ENCODE results near the gene ZXDC.

ZXDC gene

DNA sequence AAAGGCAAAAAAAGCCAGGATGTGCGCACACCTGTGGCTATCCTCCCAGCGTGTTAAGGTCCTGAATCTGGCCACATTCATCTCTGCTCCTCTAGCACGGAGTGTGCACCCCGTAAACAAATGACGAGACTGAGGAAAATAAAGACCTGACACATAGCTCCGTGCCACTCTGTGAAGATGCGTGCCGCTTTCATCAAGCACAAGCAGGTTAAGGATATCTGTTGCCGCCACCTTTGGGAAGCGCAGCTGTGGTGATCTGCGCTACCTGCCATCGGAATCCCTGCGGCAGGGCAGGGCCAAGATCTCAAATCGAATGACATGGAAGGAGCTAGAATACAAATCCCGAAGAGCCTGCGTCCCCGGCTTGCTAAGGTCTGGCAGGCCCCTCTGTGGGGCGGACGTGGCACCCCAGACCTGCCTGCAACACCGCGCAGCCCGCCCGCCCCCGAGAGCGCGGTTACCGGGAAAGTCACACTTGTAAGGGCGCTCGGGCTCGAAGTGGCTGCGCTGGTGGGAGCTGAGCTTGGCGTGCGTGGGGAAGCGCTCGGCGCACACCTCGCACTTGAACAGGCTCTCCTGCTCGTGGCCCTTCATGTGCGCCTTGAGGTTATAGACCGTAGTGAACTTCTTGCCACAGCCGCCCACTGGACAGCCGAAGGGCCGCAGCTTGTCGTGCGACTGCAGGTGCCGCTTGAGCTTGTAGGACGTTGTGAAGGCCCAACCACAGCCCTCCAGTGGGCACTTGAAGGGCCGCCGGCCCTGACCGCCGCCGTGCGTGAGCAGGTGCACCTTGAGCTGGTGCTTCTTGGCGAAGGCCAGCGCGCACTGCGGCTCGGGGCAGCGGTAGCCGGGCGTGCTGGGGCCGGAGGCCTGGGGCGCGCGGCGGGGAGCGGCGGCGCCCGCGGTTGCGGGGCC is 936 bp downstream of the ZXDC start:
- no peak for DNase-seq (ENCODE audit: low read depth in 1 of 2, low spot score in 1 of 2)

DNA sequence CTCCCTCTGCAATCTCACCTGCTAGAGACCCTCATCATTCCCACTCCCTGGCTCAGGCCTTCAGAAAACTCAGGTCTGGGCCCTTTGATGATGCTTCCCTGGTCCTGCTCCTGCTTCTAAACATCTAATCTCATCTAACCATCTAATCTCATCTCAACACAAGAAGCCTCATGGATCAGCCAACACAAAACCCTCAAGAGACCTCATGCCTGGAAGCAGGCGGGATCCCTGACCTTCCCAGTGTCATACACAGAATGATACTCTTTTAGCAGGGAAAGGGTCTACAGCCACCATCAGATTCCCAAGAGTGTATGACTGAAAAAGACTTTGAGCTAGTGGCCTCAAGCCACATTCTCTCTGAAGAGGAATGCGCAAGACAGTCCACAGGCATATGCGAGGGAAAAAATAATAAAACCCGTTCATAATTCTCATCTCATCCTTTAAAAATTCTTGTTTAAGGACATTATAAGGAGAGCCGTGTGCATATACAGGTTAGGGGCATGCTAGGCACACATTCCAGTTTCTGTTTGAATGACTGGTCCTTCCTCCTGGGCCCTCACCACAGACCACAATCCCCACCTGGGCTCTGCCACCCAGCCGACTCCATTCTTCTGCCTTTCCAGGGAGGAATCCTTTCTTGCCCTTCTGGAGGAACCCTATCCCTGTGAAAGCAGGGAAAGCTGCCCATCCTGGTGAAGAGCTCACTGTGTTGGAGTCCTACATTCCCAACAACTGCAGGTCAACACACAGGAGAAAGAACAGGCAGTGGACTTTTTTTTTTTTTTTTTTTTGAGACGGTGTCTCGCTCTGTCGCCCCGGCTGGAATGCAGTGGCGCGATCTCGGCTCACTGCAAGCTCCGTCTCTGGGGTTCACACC is 2.2 kb downstream of the ZXDC start:
- no peak for DNase-seq (ENCODE audit: low read depth in 1 of 2, low spot score in 1 of 2)

DNA sequence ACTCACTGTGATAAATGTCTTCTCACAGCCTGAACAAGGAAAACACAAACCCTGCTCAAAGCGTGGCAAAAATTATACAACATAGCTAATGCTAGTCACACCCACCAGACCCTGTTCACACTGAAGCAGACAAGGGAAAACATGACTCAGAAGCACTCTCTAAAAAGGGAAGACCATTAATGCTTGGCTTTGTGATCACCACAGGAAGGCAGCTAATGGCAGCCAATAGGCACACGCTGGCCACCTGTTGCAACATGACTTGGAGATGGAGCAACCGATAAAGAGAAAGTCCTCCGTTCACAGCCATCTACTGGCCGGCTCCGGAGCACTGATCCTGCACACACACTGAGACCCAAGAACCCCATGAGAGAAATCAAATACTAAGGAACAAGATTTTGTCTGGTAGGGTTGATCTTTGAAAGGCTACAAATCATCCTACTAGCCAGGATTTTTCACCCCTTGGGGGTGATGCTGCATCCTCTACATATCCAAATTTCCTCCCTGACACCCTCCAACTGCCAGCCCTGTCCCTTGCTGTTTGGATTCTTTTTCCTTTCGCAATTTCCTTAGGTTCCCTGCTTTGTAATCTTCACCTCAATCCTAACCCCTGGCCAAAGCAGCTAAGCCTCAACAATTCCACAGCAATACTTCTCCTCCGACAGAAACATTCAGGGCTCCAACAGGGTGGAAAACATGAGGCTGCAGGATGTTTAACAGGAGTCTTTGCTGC is 3.2 kb downstream of the ZXDC start:
- DNase-seq (ENCODE audit: low read depth in 1 of 2, low spot score in 1 of 2) = no peak

DNA sequence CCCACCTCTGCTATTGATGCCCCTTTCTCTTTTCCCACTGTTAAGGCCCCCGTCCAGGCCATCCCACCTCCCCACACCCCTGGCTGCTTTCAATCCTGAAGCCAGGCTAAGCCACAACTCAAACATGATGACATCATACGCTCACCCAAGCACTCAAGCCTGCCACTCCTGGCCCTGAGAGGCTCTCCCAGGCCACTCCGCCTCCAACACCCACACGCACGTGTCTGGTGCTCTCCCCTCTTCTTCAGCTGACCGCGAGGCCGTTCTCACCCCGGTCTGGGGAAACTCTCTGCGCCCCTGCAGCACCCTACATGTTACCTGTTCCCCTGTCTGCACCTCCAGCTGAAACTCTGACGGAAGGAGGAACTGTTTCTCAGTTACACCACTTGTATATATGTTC is 6.2 kb downstream of the ZXDC start:
- no peak for DNase-seq (ENCODE audit: low read depth in 1 of 2, low spot score in 1 of 2)

DNA sequence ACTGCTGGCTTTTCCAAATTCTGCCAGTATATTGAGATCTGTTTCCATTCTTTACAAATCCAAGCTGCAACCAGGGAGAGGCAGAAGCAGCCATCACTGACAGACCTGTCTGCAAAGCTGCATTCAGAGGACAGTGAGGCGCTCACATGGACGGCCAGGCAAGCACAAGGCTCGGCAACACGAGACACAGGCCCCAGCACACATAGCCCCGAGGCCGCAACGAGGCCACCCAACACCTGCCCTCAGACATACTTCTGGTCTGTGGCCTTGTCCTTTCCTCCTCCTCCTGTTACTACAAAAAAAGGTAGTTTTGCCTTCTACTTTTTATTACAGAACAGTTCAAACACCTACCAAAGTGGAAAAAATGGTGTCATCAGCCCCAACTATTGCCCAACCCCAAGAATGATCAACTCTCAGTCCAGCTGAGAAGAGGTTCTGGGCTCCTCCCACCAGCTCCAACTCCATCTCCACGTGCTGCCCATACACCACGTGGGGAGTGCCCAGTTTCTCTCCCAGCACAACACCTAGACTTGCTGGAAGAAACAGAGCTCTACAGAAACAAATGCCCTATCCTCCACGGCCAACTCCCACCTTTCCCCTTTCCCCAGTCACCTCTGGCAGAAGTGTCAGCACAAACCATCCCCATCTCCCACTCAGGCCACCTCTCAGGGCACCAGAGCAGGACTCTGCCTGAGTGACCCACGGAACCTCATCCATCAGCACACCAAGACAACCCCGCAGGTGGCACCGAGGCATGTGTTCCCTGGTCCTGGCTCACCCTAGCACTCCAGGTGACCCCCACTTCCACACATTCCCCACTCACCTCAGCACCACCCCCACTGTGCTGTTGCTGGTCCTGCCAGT is 7.4 kb downstream of the ZXDC start:
- DNase-seq (ENCODE audit: low read depth in 1 of 2, low spot score in 1 of 2) = no peak

DNA sequence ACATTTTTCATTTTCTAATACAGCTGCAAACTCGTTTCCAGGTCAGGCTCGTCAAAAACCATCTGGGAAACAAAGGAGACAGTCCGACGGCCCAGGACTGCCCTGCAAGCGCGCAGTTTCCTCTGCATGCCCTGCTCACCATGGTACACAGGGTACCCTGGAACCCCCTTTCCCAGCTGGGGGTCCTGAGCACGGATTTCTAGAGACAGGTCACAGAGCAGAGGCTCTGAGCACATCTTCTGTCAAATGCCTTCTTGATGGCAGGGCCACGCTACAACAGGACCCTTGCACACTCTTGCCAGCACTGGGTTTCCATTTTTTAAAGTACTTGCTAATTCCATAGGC is 8.1 kb downstream of the ZXDC start:
- no peak for DNase-seq (ENCODE audit: low read depth in 1 of 2, low spot score in 1 of 2)

DNA sequence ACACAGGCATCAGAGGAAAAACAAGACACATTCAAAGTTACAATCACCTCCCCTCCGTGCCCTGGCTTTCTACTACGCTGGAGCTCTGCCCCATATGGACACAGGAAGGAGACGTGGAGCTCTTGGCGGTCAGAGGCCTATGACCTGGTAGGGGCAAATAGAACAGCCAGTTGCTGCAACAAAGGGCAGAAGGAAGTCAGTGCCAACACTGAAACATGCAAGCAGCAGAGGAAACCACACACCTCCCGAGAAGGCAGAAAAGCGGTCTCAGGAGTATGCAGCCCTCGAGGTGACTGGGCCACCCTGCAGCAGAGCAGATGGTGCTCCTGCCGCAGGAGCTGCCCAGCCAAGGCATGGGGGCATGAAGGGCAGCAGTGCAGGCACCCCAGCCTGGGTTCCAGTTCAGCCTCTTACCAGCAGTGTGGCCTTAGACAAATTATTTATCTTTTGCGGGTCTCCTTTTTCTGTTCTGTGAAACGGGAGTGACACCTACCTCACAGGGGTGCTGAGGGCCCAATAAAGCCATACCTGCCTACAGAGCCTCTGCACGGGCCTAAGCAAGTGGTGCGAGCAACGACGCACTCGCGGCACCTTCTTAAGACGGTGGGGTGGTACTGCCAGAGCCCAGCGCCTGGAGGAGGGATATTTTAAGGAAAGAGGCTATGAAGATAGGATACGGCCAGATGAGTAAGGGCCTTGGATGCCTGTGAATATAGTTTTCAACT is 8.6 kb downstream of the ZXDC start:
- DNase-seq (ENCODE audit: low read depth in 1 of 2, low spot score in 1 of 2) = no peak

DNA sequence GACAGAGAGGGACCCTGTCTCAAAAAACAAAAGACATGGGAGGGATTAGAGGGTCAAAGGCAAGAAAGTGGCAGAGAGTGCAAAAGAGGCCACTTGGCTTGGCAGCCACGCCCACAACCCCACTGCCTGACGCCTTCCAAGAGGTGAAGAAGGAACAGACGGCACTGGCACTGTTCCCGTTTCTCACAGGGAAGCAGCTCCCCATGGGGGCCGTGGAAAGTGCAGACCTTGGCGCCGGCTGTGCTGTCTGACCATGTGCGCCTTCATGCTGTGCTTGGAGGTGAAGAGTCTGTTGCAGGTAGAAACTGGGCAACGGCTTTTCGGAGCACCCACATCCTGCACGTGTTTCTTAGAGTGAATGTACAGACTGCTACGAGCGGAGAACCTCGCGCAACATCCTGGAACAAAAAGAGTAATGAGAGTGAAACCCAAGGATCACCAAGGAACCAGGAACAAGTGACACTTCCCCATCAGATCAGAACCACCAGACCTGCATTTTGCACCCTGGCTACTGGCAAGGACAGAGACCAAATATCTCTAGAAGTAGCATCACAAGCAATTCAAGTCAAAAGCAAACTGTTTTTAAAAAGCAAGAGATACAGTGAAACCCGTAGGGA is 9.7 kb downstream of the ZXDC start:
- no peak for DNase-seq (ENCODE audit: low read depth in 1 of 2, low spot score in 1 of 2)

DNA sequence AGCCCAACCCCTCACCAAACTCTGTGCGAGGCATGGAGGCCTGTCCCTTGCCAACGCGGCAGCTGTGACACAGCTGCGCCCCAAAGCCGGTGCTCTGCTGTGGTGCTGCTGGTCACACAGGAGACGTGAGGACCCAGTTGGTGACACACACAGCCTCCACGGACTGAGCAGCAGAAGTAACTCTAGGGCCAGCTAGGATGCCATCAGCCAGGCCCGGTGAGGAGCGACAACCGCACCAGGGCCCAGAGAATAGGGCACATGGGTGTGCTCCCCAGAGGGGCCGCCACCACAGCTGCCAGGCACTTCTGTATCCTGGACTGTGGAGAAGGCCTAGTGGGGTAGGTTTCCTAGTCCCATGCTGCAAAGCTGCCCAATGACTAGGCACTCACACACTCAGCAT is 10.7 kb downstream of the ZXDC start:
- DNase-seq (ENCODE audit: low read depth in 1 of 2, low spot score in 1 of 2) = no peak

DNA sequence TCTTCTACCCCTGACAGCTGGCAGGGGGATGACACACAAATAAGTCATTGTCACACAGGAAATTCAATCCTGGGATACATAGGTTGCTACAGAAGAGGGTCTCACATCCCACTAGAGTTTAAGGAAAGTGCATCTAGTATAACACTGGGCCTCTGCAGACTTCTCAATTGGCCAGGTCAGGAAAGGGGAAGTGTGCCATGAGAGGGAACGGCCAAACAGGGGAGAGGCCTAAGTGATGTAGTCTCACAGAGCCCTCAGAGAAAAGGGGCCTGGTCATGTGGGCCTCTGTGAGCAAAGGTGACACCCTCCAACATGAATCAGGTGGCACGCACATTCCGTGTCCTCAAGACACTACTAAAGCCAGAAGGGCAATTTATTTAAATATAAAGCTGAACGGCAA is 11.2 kb downstream of the ZXDC start:
- DNase-seq (ENCODE audit: low read depth in 1 of 2, low spot score in 1 of 2) = no peak

DNA sequence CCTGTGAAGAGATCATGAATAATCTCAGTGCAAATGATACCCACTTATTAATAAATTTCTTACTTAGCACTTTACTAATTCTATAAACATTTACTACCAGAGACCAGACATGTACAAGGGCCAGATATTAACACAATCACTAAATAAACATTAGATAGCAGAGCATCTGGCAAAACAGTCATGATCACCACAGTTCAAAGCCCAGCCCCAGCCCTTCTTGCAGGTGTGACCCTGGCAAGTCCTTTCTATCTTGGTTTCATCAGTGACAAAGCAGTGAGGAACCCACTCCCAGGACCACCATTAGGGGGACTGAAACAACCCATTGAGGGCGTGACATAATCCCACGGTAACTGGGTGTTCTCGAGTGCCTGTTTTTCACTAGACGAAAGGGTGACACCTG is 11.6 kb downstream of the ZXDC start:
- DNase-seq (ENCODE audit: low read depth in 1 of 2, low spot score in 1 of 2) = no peak

DNA sequence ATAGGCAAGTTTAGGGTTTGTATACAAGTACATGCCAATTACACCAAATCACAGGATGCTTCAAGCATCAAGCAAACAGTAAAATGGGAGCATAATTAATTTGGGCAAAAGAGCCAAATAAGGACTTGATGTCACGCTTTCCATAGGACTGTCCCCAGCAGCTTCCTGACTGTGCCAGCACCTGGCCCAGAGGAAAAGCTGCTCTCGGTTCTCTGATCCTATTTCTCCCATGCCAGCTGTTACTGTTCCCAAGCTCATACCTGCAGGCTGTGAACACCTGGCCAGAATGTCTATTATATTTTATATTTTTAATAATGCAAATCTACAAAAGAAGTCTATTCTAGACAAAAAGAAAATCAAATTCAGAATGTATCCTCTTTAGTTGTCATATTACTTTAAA is 12.2 kb downstream of the ZXDC start:
- DNase-seq (ENCODE audit: low read depth in 1 of 2, low spot score in 1 of 2) = no peak

DNA sequence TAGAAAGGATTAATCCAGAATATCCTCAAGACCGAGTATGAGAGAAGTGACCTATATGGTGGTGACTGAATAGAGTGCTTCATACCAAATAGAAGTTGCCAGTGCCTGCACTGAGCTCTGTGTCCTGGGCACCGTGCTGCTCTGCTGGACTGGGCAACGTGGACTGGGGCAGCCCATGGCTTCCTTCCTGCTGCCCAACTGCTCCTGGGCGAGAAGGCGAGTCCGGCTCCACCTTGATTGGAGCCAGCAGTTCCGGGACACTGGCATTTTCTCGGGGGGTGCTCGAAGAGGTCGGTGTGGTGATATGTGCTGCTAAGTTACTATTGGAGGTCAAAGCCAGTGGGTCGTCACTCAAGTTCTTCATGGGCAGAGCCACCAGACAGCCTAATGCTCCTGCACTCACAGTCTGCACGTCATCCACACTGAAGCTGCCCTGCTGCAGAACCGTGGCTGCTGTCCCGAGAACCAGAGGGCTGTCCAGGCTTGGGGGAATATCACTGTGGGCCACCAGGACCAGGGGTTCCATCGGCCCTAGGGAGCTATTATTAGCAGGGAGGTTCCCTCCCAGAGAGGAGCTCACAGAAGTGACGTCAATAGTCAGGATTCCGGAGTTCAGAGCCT is 14.1 kb downstream of the ZXDC start:
- no peak for DNase-seq (ENCODE audit: low read depth in 1 of 2, low spot score in 1 of 2)

DNA sequence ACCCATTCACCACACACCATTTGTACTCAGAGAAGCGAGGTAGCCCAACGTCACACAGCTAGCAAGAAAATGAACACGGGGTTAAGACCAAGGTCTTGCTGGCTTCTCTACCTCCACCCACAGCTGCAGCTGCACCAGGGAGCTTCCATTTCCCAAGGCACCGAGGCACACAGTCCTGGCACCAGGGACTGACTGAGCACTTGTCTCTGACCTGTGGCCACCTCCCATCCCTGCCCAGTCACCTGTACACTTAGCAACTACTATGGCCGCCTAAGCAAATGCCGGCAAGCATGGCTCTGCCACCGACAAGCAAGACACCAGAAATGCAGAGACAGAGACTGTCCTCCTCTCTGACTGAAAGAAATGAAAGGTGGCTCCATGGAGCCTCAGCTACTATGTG is 15.3 kb downstream of the ZXDC start:
- no peak for DNase-seq (ENCODE audit: low read depth in 1 of 2, low spot score in 1 of 2)

DNA sequence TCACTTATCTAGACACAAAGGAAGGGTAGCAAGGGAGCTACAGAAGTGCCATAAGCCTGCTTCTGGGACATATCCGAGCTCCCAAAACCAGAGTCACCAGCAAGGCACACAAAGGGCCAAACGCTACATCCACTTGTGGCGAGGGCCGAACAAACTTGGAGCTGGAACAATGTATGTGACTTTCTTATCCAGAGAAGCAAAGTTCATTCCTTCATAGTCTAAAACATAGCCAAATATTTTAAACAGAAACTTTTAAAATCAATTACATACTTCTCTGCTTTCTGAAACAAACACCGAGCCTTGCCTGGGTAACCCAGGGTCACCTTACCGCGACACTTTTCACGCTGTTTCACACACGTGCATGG is 15.9 kb downstream of the ZXDC start:
- DNase-seq (ENCODE audit: low read depth in 1 of 2, low spot score in 1 of 2) = no peak

DNA sequence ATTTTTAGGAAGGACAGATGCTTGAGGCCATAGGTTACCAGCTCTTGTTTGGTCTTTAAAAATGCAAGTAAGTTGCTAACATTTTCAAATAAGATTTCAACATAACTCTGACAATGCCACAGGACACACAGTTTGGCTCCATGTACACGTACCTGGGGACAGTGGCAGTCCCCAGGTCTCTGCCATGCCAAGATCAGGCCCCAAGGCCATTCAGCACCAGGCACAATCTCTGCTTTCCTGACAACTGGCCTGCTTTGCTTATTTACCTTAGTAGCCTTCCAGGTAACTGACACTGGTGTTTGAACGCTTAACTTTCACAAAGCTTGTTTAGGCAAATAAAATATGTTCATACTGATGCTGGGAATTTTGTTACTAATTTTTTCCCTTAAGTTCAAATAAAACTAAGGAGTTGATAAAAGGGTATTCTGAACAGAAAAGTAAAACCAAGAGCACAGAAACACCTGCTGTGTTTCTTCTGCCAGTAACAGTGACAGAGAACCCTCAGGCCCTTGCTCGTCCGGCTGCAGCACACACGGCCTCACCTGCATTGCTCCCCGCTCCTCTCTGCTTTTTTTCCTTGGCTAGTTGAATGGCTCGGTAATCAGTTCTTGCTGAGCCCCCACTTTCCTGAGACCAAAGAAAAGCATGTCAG is 16.5 kb downstream of the ZXDC start:
- no peak for DNase-seq (ENCODE audit: low read depth in 1 of 2, low spot score in 1 of 2)

DNA sequence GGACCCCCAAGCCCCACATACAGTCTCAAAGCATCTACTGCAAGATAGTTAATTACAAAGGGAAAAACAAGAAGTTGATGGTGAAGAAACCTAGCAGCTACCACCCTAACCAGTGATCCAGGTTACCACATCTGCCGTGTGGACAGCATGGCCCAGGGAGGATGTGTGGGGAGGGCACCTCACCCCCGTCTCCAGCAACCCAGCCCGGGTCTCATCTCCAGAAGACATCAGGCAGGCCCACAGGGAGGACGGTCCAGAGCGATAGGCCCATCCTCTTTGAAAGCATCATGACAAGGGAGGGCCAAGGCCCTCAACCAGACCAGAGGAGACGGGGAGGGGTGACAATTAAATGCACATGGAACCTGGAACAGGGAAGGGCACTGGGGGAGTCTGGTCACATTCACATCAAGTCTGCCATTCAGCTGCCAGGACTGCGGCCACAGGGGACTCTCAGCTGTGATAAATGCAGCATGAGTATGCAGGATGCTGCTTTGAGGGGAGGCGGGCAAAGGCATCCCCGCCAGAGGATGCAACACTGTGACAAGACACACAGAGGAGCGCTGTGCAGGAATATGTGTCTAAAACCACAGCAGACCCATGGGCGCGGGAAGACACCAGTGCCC is 18.8 kb downstream of the ZXDC start:
- no peak for DNase-seq (ENCODE audit: low read depth in 1 of 2, low spot score in 1 of 2)

DNA sequence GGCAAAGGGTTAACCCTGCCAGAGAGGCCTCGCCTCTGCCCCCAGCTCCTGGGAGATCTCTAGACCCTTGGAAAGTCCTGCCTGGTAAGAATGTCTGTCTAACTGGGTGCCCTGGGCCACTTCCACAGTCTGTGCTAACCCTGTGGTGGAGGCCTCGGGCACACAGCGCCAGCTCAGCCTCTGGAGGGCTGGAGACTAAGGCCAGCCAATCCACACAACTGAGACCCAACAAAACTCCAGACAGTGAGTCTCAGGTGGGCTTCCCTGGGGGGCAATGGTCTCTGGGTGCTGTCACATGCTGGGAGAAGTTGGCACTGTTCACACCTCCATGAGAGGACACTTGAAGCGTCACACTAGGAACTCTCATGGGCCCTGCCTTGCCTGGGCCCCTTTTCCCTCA is 19.5 kb downstream of the ZXDC start:
- DNase-seq (ENCODE audit: low read depth in 1 of 2, low spot score in 1 of 2) = no peak
